H1 (cell line): Measurements from ENCODE around the gene SEPTIN2. TPM values are rescaled to one million over a fixed set of nuclear protein-coding genes. Genes with fewer than 3 reads are reported as not detected.

Experiments
- CTCF ChIA-PET: fragments of 300-600 bp; sonication (Branson Sonifier 250); formaldehyde crosslinking; loops from one replicate; lab custom pipeline; 2021; ENCODE audit not compliant: partially characterized antibody; lab: Charles Lee
- POLR2A ChIA-PET: fragments of 300-600 bp; sonication (Branson Sonifier 250); formaldehyde crosslinking; loops from one replicate; lab custom pipeline; 2021; ENCODE audit warnings: inconsistent platforms; ENCODE audit not compliant: partially characterized antibody; lab: Charles Lee
- DNase-seq, 2 experiments: peaks; one replicate each; pipeline versions ENCODE4 v3.0.0 to v3.0.0-alpha.2; 2010 to 2022; ENCODE audit warnings: low spot score in 2 of 2, low read depth in 1 of 2, mixed read lengths in 1 of 2
- FAIRE-seq: peaks from 2 replicates; lab custom pipeline; 2011; peaks lifted over from hg19 to GRCh38; lab: Jason Lieb, UNC
- H2AFZ ChIP-seq: 2 replicates; pipeline ENCODE4 v1.8.1; 2012; ENCODE audit warnings: low read length, inconsistent platforms
- H2AK5ac ChIP-seq: 2 replicates; pipeline ENCODE4 v1.6.1; 2013; ENCODE audit warnings: low read depth, low read length
- H2BK120ac ChIP-seq: replicated peaks from 2 replicates; pipeline ENCODE3; 2013; ENCODE audit warnings: low read depth, low read length, inconsistent platforms
- H2BK12ac ChIP-seq: 2 replicates; pipeline ENCODE4 v1.6.1; 2013; ENCODE audit warnings: low read depth, low read length
- H2BK15ac ChIP-seq: 2 replicates; pipeline ENCODE4 v1.6.1; 2013; ENCODE audit warnings: low read length
- H2BK20ac ChIP-seq: 2 replicates; pipeline ENCODE4 v1.6.1; 2013; ENCODE audit warnings: low read length
- H2BK5ac ChIP-seq: 2 replicates; pipeline ENCODE4 v1.6.1; 2013; ENCODE audit warnings: low read depth, low read length
- H3K14ac ChIP-seq: 2 replicates; pipeline ENCODE4 v1.6.1; 2013; ENCODE audit warnings: inconsistent platforms; ENCODE audit not compliant: insufficient read length
- H3K18ac ChIP-seq: 2 replicates; pipeline ENCODE4 v1.6.1; 2013; ENCODE audit warnings: low read length; ENCODE audit errors: extremely low read depth
- H3K23ac ChIP-seq: 2 replicates; pipeline ENCODE4 v1.6.1; 2013; ENCODE audit warnings: inconsistent platforms; ENCODE audit not compliant: insufficient read length
- H3K23me2 ChIP-seq: 2 replicates; pipeline ENCODE4 v1.6.1; 2013; ENCODE audit warnings: low read depth, low read length
- H3K27ac ChIP-seq: 2 replicates; pipeline ENCODE4 v1.6.1; 2011; ENCODE audit warnings: low read depth, low read length, inconsistent platforms
- H3K27me3 ChIP-seq, 4 experiments: replicated peaks in 1 of 4; 1 replicate in 1 of 4; 2 replicates in 3 of 4; pipeline versions ENCODE4 v1.6.1 to v1.8.1; 2011 to 2013; ENCODE audit warnings: low read length in 3 of 4, mild to moderate bottlenecking in 3 of 4, inconsistent platforms in 2 of 4, mixed read lengths in 2 of 4, moderate library complexity in 1 of 4; ENCODE audit not compliant: control insufficient read depth in 3 of 4, insufficient read depth in 3 of 4; ENCODE audit errors: extremely low read depth in 1 of 4
- H3K36me3 ChIP-seq, 4 experiments: 2 replicates each; pipeline versions ENCODE4 v1.6.1 to v1.8.1; 2011 to 2013; ENCODE audit warnings: mild to moderate bottlenecking in 4 of 4, low read length in 3 of 4, moderate library complexity in 2 of 4, control low read depth in 1 of 4, inconsistent platforms in 1 of 4; ENCODE audit not compliant: insufficient read depth in 4 of 4, control insufficient read depth in 2 of 4
- H3K4ac ChIP-seq: replicated peaks from 2 replicates; pipeline ENCODE3; 2013; ENCODE audit warnings: low read length, low read depth, mixed read lengths, inconsistent platforms; ENCODE audit not compliant: insufficient read length
- H3K4me1 ChIP-seq, 4 experiments: replicated peaks in 1 of 4; 1 replicate in 1 of 4; 2 replicates in 3 of 4; pipeline versions ENCODE4 v1.6.1 to v1.8.1; 2011 to 2013; ENCODE audit warnings: low read length in 3 of 4, inconsistent platforms in 2 of 4, mixed read lengths in 1 of 4; ENCODE audit not compliant: insufficient read depth in 4 of 4, control insufficient read depth in 3 of 4
- H3K4me2 ChIP-seq, 2 experiments: 2 replicates each; pipeline versions ENCODE4 v1.6.1 to v1.8.1; 2011 to 2013; ENCODE audit warnings: low read depth in 2 of 2, low read length in 2 of 2, control low read depth in 1 of 2, inconsistent platforms in 1 of 2, mild to moderate bottlenecking in 1 of 2; ENCODE audit not compliant: insufficient read depth in 1 of 2
- H3K4me3 ChIP-seq, 4 experiments: fragments of 200-600, 300-600 bp in 1 of 4; sonication (generic), shearing (Covaris generic), sonication (Bioruptor Twin) in 1 of 4; 2 replicates each; pipeline versions ENCODE4 v1.5.1 to v1.8.1; 2011 to 2016; ENCODE audit warnings: low read length in 4 of 4, low read depth in 3 of 4, control low read depth in 2 of 4, inconsistent platforms in 2 of 4, mild to moderate bottlenecking in 2 of 4, mixed read lengths in 1 of 4, moderate library complexity in 1 of 4; ENCODE audit not compliant: insufficient read depth in 2 of 4; ENCODE audit errors: extremely low read depth in 1 of 4
- H3K56ac ChIP-seq: replicated peaks from 2 replicates; pipeline ENCODE3; 2013; ENCODE audit warnings: low read depth, mild to moderate bottlenecking, mixed read lengths, low read length, inconsistent platforms; ENCODE audit not compliant: insufficient read length
- H3K79me1 ChIP-seq: 2 replicates; pipeline ENCODE4 v1.6.1; 2013; ENCODE audit warnings: low read depth, low read length, control low read depth
- H3K79me2 ChIP-seq, 2 experiments: 2 replicates each; pipeline versions ENCODE4 v1.6.1 to v1.8.1; 2012 to 2013; ENCODE audit warnings: low read length in 2 of 2, mild to moderate bottlenecking in 2 of 2, inconsistent platforms in 1 of 2; ENCODE audit not compliant: insufficient read depth in 2 of 2, control insufficient read depth in 1 of 2
- H3K9ac ChIP-seq, 4 experiments: replicated peaks in 1 of 4; 1 replicate in 1 of 4; 2 replicates in 3 of 4; pipeline versions ENCODE4 v1.6.1 to v1.8.1; 2011 to 2013; ENCODE audit warnings: low read depth in 3 of 4, low read length in 3 of 4, control low read depth in 2 of 4, mild to moderate bottlenecking in 2 of 4, moderate library complexity in 2 of 4, inconsistent platforms in 1 of 4; ENCODE audit errors: extremely low read depth in 1 of 4
- H3K9me3 ChIP-seq, 2 experiments: 2 replicates each; pipeline versions ENCODE4 v1.6.1 to v1.8.1; 2012 to 2013; ENCODE audit warnings: mild to moderate bottlenecking in 2 of 2, moderate library complexity in 2 of 2, control low read depth in 1 of 2, inconsistent platforms in 1 of 2, low read depth in 1 of 2, low read length in 1 of 2, mixed read lengths in 1 of 2; ENCODE audit not compliant: insufficient read depth in 2 of 2
- H4K20me1 ChIP-seq, 2 experiments: replicated peaks in 1 of 2; 2 replicates each; pipeline versions ENCODE3 to v1.8.1; 2011 to 2013; ENCODE audit warnings: inconsistent platforms in 2 of 2, low read length in 2 of 2, mild to moderate bottlenecking in 1 of 2; ENCODE audit not compliant: insufficient read depth in 2 of 2, control insufficient read depth in 1 of 2
- H4K5ac ChIP-seq: 2 replicates; pipeline ENCODE4 v1.6.1; 2013; ENCODE audit warnings: low read length, low read depth, mixed read lengths, inconsistent platforms; ENCODE audit not compliant: insufficient read length
- H4K8ac ChIP-seq: 2 replicates; pipeline ENCODE4 v1.8.0; 2013; ENCODE audit warnings: mild to moderate bottlenecking, moderate library complexity, low read length, inconsistent platforms; ENCODE audit not compliant: insufficient read depth; ENCODE audit errors: extremely low read depth
- H4K91ac ChIP-seq: replicated peaks from 2 replicates; pipeline ENCODE3; 2013; ENCODE audit warnings: low read length, mixed read lengths, inconsistent platforms; ENCODE audit not compliant: insufficient read length
- BACH1 ChIP-seq: IDR thresholded peaks from 2 replicates; pipeline ENCODE4 v1.6.1; 2012; ENCODE audit warnings: low read length, improper control_type of control experiment
- BCL11A ChIP-seq, 2 experiments: IDR thresholded peaks; one replicate each; pipeline ENCODE4 v1.6.1; 2011; ENCODE audit warnings: low read depth in 2 of 2, low read length in 2 of 2, mild to moderate bottlenecking in 2 of 2
- CBX8 ChIP-seq: fragments of 300-800, 300-1000 bp; sonication (generic); IDR thresholded peaks from 2 replicates; pipeline ENCODE4 v1.7.1; 2016; ENCODE audit warnings: low read depth, low read length, borderline replicate concordance
- HDAC2 ChIP-seq, 2 experiments: fragments of 300-600 bp in 1 of 2; sonication (generic) in 1 of 2; IDR thresholded peaks; 2 replicates each; pipeline ENCODE4 v1.6.1; 2011 to 2012; ENCODE audit warnings: low read depth in 2 of 2, low read length in 2 of 2, mild to moderate bottlenecking in 2 of 2, moderate library complexity in 2 of 2, borderline replicate concordance in 1 of 2, inconsistent platforms in 1 of 2
- KDM5A ChIP-seq: fragments of 200-600 bp; IDR thresholded peaks from 2 replicates; pipeline ENCODE4 v1.7.1; 2012; ENCODE audit warnings: mild to moderate bottlenecking, low read length, inconsistent platforms, mixed read lengths
- RAD21 ChIP-seq, 2 experiments: IDR thresholded peaks in 1 of 2; conservative IDR thresholded peaks in 1 of 2; 2 replicates each; pipeline ENCODE4 v1.6.1; 2011; ENCODE audit warnings: low read depth in 2 of 2, low read length in 2 of 2, improper control_type of control experiment in 1 of 2, inconsistent platforms in 1 of 2, mild to moderate bottlenecking in 1 of 2, moderate library complexity in 1 of 2
- RBBP5 ChIP-seq: IDR thresholded peaks from 2 replicates; pipeline ENCODE4 v1.7.1; 2012; ENCODE audit warnings: low read depth, mild to moderate bottlenecking, inconsistent platforms, low read length, moderate library complexity, borderline replicate concordance
- RFX5 ChIP-seq: IDR thresholded peaks from 2 replicates; pipeline ENCODE4 v1.6.1; 2011; ENCODE audit warnings: low read depth, low read length, improper control_type of control experiment, borderline replicate concordance
- SP1 ChIP-seq: IDR thresholded peaks from 2 replicates; pipeline ENCODE4 v1.6.1; 2011; ENCODE audit warnings: low read depth, low read length
- SUZ12 ChIP-seq: fragments of 200-600 bp; sonication (generic); IDR thresholded peaks from 2 replicates; pipeline ENCODE4 v1.6.1; 2012; ENCODE audit warnings: mild to moderate bottlenecking, inconsistent platforms, low read length, moderate library complexity, mixed read lengths
- WGBS, 2 experiments: shearing (Covaris generic) in 1 of 2; methylation state at CpG; one replicate each; pipeline versions ENCODE4 v1.1.6 to v1.1.7; 2013 to 2015; ENCODE audit warnings: low lambda C conversion rate in 2 of 2, mixed read lengths in 2 of 2, inconsistent platforms in 1 of 2, low coverage in 1 of 2, missing lambda C conversion rate in 1 of 2; ENCODE audit not compliant: insufficient replicate concordance in 2 of 2, insufficient coverage in 1 of 2, insufficient read length in 1 of 2; ENCODE audit errors: extremely low coverage in 1 of 2, missing lambda C conversion rate in 1 of 2; 5-methylcytosine and 5-hydroxymethylcytosine counted together
- polyA plus RNA-seq, 7 experiments: library from polyadenylated mRNA; depleted of rRNA in 3 of 7; stranded (reverse) in 5 of 7; unstranded in 2 of 7; fragments of >200 nt in 5 of 7; fragments of 200-250 nt in 2 of 7; gene quantifications; 1 replicate in 5 of 7; 2 replicates in 1 of 7; 4 replicates in 1 of 7; pipeline versions ENCODE4 v1.2.1 to v1.2.3, GENCODE V29; 2011 to 2013; ENCODE audit warnings: missing spikeins in 2 of 7, mixed read lengths in 2 of 7
- total RNA-seq: library from RNA; stranded (reverse); fragmentation: NEBNext Ultra II Directional; extraction: Animal tissue kit (Norgen Biotek cat#: 25700); gene quantifications from 2 replicates; pipeline ENCODE4 v1.2.1, GENCODE V29; 2021
- TF ChIP-seq, protein P1 (sequence below): IDR thresholded peaks from 2 replicates; pipeline ENCODE4 v1.6.1; 2012; ENCODE audit warnings: inconsistent platforms
- TF ChIP-seq, protein P2 (sequence below): IDR thresholded peaks from 2 replicates; pipeline ENCODE4 v1.6.1; 2011; ENCODE audit warnings: low read length, improper control_type of control experiment

The SEPTIN2 gene
- total and polyA plus RNA-seq, 2 of the 8 experiments (the other 6 are each of a cell fraction or from before 2014, with no cell fraction given): 392 to 650 TPM

DNA sequence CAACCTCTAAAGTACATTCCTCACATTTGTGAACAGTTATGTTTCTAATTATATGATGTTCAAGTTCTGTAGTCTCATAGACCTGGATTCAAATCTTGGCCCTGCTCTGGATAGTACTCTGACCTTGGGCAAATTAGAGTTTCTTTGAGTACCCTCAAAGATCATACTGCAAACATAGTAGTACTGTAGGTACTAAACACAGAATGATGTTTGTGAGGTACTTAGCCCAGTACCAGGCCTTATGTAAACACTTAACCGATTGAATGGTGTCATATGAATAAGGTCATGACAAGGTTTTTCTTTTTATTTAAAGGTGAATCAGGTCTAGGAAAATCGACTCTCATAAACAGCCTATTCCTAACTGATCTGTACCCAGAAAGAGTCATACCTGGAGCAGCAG lies 19.1 kb downstream of the SEPTIN2 start:
- H4K91ac ChIP-seq: no peak overlapping the region
- peaks cover 0 to 9% of the 10 kb centered on the region in 2 experiments for H4K20me1 ChIP-seq
- no peak overlapping the region for H3K4me3 ChIP-seq
- DNase-seq (no peak), FAIRE-seq (no peak)
- no peak overlapping the region for H4K5ac ChIP-seq
- no peak overlapping the region for H3K9ac ChIP-seq
- H3K27ac ChIP-seq: no peak overlapping the region
- no peak overlapping the region for H2BK5ac ChIP-seq
- H2BK15ac ChIP-seq: no peak overlapping the region
- no peak overlapping the region for H2BK120ac ChIP-seq
- H4K8ac ChIP-seq: no peak overlapping the region
- no peak overlapping the region for H3K4me2 ChIP-seq
- H3K56ac ChIP-seq: no peak overlapping the region
- H3K18ac ChIP-seq: no peak overlapping the region
- 96% methylated on average over 2 of the region's 2 CpGs; no CpG with 5 or more reads in 1 of the 2 experiments for WGBS, 2 experiments
- H3K14ac ChIP-seq: no peak overlapping the region
- no peak overlapping the region for H2BK12ac ChIP-seq
- H2AK5ac ChIP-seq: no peak overlapping the region
- peaks cover 11 to 68% (median 33%) of the 10 kb centered on the region in 4 experiments for H3K36me3 ChIP-seq
- no peaks in the 10 kb centered on the region for H3K27me3 ChIP-seq
- ChIA-PET CTCF (no interaction called here), POLR2A (interaction anchor here (1.0 to 1.2 kb wide), 2 partner anchors 8 to 19 kb away, joined by 3 to 4 read pairs; partner anchors contain the start of genes HDLBP and SEPTIN2)
- H3K79me1 ChIP-seq: peaks cover 4% of the 10 kb centered on the region
- H3K23me2 ChIP-seq: no peaks in the 10 kb centered on the region
- H3K79me2 ChIP-seq: peaks cover 0 to 49% of the 10 kb centered on the region in 2 experiments; a peak in 2 of 4 replicates
- H3K4me1 ChIP-seq: no peaks in the 10 kb centered on the region
- H2AFZ ChIP-seq: no peak overlapping the region
- no peaks in the 10 kb centered on the region for H3K9me3 ChIP-seq
- H2BK20ac ChIP-seq: no peak overlapping the region
- no peak overlapping the region for H3K4ac ChIP-seq
- H3K23ac ChIP-seq: no peak overlapping the region
- TF ChIP-seq RFX5 (no peak), HDAC2 (IDR thresholded peaks at IDR 0.05; ENCODE audit: borderline replicate concordance in 1 of 2, low read depth in 2 of 2, low read length in 2 of 2) (no peak), BCL11A (IDR thresholded peaks at IDR 0.05; ENCODE audit: low read depth in 2 of 2, low read length in 2 of 2) (no peak), SUZ12 (no peak), CBX8 (no peak), SP1 (no peak), RAD21 (IDR thresholded peaks at IDR 0.05 in 1 of 2, conservative IDR thresholded peaks at IDR 0.05 in 1 of 2; ENCODE audit: low read depth in 2 of 2, low read length in 2 of 2) (no peak), RBBP5 (no peak), KDM5A (no peak), BACH1 (no peak)
- TF ChIP-seq, protein P1, sequence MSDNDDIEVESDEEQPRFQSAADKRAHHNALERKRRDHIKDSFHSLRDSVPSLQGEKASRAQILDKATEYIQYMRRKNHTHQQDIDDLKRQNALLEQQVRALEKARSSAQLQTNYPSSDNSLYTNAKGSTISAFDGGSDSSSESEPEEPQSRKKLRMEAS: no peak
- TF ChIP-seq, protein P2, sequence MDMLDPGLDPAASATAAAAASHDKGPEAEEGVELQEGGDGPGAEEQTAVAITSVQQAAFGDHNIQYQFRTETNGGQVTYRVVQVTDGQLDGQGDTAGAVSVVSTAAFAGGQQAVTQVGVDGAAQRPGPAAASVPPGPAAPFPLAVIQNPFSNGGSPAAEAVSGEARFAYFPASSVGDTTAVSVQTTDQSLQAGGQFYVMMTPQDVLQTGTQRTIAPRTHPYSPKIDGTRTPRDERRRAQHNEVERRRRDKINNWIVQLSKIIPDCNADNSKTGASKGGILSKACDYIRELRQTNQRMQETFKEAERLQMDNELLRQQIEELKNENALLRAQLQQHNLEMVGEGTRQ: no peak
